Measurements from ENCODE around the gene SLC25A26.

SLC25A26 gene

GRCh38 chr3:66427951-66428474 is 207.2 kb downstream of the SLC25A26 start:
- DNase-seq (ENCODE audit: low read depth in 1 of 2, low spot score in 1 of 2) = no peak
